HUES48 (cell line): ENCODE measurements around the gene MOGAT2.

Experiments
- H3K27ac ChIP-seq: one replicate; pipeline ENCODE4 v1.7.0; 2013; ENCODE audit warnings: low read depth, low read length, inconsistent platforms
- H3K27me3 ChIP-seq: 2 replicates; pipeline ENCODE4 v1.6.1; 2013; ENCODE audit warnings: mild to moderate bottlenecking, low read length; ENCODE audit not compliant: control insufficient read depth, insufficient read depth
- H3K36me3 ChIP-seq: 2 replicates; pipeline ENCODE4 v1.6.1; 2013; ENCODE audit warnings: low read length; ENCODE audit not compliant: control insufficient read depth, insufficient read depth
- H3K4me1 ChIP-seq: 2 replicates; pipeline ENCODE4 v1.6.1; 2013; ENCODE audit warnings: mild to moderate bottlenecking, low read length; ENCODE audit not compliant: control insufficient read depth, insufficient read depth
- H3K4me3 ChIP-seq: 2 replicates; pipeline ENCODE4 v1.5.1; 2013; ENCODE audit warnings: mild to moderate bottlenecking, low read depth, low read length
- H3K9ac ChIP-seq: 2 replicates; pipeline ENCODE4 v1.6.1; 2013; ENCODE audit warnings: mild to moderate bottlenecking, low read depth, low read length, moderate library complexity
- H3K9me3 ChIP-seq: 2 replicates; pipeline ENCODE4 v1.6.1; 2013; ENCODE audit warnings: low read length; ENCODE audit not compliant: control insufficient read depth, insufficient read depth

Gene MOGAT2

GRCh38 chr11:75771646-75772410 is 54.2 kb downstream of the MOGAT2 start:
- H3K27ac ChIP-seq, result no peak overlapping the region
- peaks cover 54% of the 10 kb centered on the region for H3K27me3 ChIP-seq
- peaks cover 21% of the 10 kb centered on the region for H3K4me1 ChIP-seq
- no peaks in the 10 kb centered on the region for H3K9me3 ChIP-seq
- no peak overlapping the region for H3K4me3 ChIP-seq
- H3K36me3 ChIP-seq, result no peaks in the 10 kb centered on the region
- no peak overlapping the region for H3K9ac ChIP-seq

- Histone ChIP-seq H3K4me3 (no peak overlapping the region), H3K27me3 (peaks cover 35% of the 10 kb centered on the region), H3K36me3 (no peaks in the 10 kb centered on the region), H3K9me3 (no peaks in the 10 kb centered on the region), H3K9ac (no peak overlapping the region), H3K4me1 (peaks cover 21% of the 10 kb centered on the region), H3K27ac (no peak overlapping the region)
Measured at GRCh38 chr11:75773595-75774353, 56.1 kb downstream of the MOGAT2 start.

GRCh38 chr11:75775056-75775455 is 57.4 kb downstream of the MOGAT2 start:
- H3K9ac ChIP-seq, result no peak overlapping the region

GRCh38 chr11:75776546-75776945 is 58.9 kb downstream of the MOGAT2 start:
- Histone ChIP-seq H3K27ac (no peak overlapping the region), H3K27me3 (peaks cover 7% of the 10 kb centered on the region), H3K36me3 (no peaks in the 10 kb centered on the region), H3K4me3 (no peak overlapping the region), H3K9ac (no peak overlapping the region), H3K4me1 (peaks cover 13% of the 10 kb centered on the region; the same call in 1 of the 2 replicates), H3K9me3 (no peaks in the 10 kb centered on the region)

More at GRCh38 chr11:75775056-75775455, 57.4 kb downstream of the MOGAT2 start:
- H3K4me3 ChIP-seq, result no peak overlapping the region
- peaks cover 22% of the 10 kb centered on the region for H3K27me3 ChIP-seq
- H3K27ac ChIP-seq, result no peak overlapping the region
- no peaks in the 10 kb centered on the region for H3K36me3 ChIP-seq
- H3K9me3 ChIP-seq, result no peaks in the 10 kb centered on the region
- H3K4me1 ChIP-seq, result peaks cover 13% of the 10 kb centered on the region; the same call in 1 of the 2 replicates

- Histone ChIP-seq H3K4me3 (no peak overlapping the region), H3K27ac (no peak overlapping the region), H3K4me1 (peaks cover 13% of the 10 kb centered on the region; the same call in 1 of the 2 replicates), H3K9me3 (no peaks in the 10 kb centered on the region), H3K36me3 (no peaks in the 10 kb centered on the region), H3K27me3 (0 out of 2 replicates have a peak, but pooled peaks cover 3% of the 10 kb centered on the region), H3K9ac (no peak overlapping the region)
Measured at GRCh38 chr11:75777461-75778110, 59.9 kb downstream of the MOGAT2 start.

GRCh38 chr11:75778962-75779361 is 61.3 kb downstream of the MOGAT2 start:
- Histone ChIP-seq H3K9ac (no peak overlapping the region), H3K27me3 (0 out of 2 replicates have a peak, but pooled peaks cover 3% of the 10 kb centered on the region), H3K27ac (no peak overlapping the region), H3K4me3 (no peak overlapping the region), H3K9me3 (no peaks in the 10 kb centered on the region), H3K36me3 (no peaks in the 10 kb centered on the region), H3K4me1 (peaks cover 13% of the 10 kb centered on the region; the same call in 1 of the 2 replicates)

- Histone ChIP-seq H3K27me3 (0 out of 2 replicates have a peak, but pooled peaks cover 3% of the 10 kb centered on the region), H3K9ac (no peak overlapping the region), H3K27ac (no peak overlapping the region), H3K4me1 (peaks cover 10% of the 10 kb centered on the region; the same call in 1 of the 2 replicates), H3K4me3 (no peak overlapping the region), H3K36me3 (no peaks in the 10 kb centered on the region), H3K9me3 (no peaks in the 10 kb centered on the region)
Measured at GRCh38 chr11:75779960-75780359, 62.3 kb downstream of the MOGAT2 start.

GRCh38 chr11:75780888-75781287 is 63.2 kb downstream of the MOGAT2 start:
- Histone ChIP-seq H3K4me3 (no peak overlapping the region), H3K27me3 (0 out of 2 replicates have a peak, but pooled peaks cover 3% of the 10 kb centered on the region), H3K4me1 (peaks cover under 1% of the 10 kb centered on the region; the same call in 1 of the 2 replicates), H3K27ac (no peak overlapping the region), H3K9me3 (no peaks in the 10 kb centered on the region), H3K9ac (no peak overlapping the region), H3K36me3 (no peaks in the 10 kb centered on the region)

GRCh38 chr11:75781296-75781695 is 63.7 kb downstream of the MOGAT2 start:
- H3K27me3 ChIP-seq, result 0 out of 2 replicates have a peak, but pooled peaks cover 3% of the 10 kb centered on the region
- no peak overlapping the region for H3K9ac ChIP-seq
- no peaks in the 10 kb centered on the region for H3K36me3 ChIP-seq
- H3K4me3 ChIP-seq, result no peak overlapping the region
- no peak overlapping the region for H3K27ac ChIP-seq
- H3K4me1 ChIP-seq, result no peaks in the 10 kb centered on the region
- H3K9me3 ChIP-seq, result no peaks in the 10 kb centered on the region

- H3K9ac ChIP-seq, result no peak overlapping the region
- H3K27ac ChIP-seq, result no peak overlapping the region
- H3K27me3 ChIP-seq, result no peaks in the 10 kb centered on the region
- H3K9me3 ChIP-seq, result no peaks in the 10 kb centered on the region
- H3K4me1 ChIP-seq, result no peaks in the 10 kb centered on the region
- no peaks in the 10 kb centered on the region for H3K36me3 ChIP-seq
- no peak overlapping the region for H3K4me3 ChIP-seq
Measured at GRCh38 chr11:75781831-75782230, 64.2 kb downstream of the MOGAT2 start.
